Lung microvascular endothelial cell (primary cell): ENCODE data around the gene ATP6V1G3. TPM values are rescaled to one million over a fixed set of nuclear protein-coding genes. Genes with fewer than 3 reads are reported as not detected.
A peak's percentile ranks its signal among the peaks of the same experiment; 100 is the strongest.
"Not testable (repeated sequence)": the region's sequence is repeated elsewhere in the genome, so short reads cannot be mapped to it uniquely, and the experiment has no call there.

Experiments used
- DNase-seq, 2 donors: peaks; one replicate each; pipeline versions ENCODE4 v3.0.0 to v3.0.0-alpha.2; 2010; ENCODE audit warnings: low read depth in 2 of 2
- total RNA-seq: library from RNA; depleted of rRNA; stranded (reverse); fragments of >200 nt; gene quantifications from 2 replicates; pipeline ENCODE4 v1.2.1, GENCODE V29; 2014

Gene ATP6V1G3
- total RNA-seq, 1 donor from 2014 or later = not detected

GRCh38 chr1:198543670-198544260 lies 3.3 kb upstream of the ATP6V1G3 start:
- DNase-seq = peak in 1 of 2 donors; percentile 11

- no peak for DNase-seq
Measured at GRCh38 chr1:198542632-198543031, 2.2 kb upstream of the ATP6V1G3 start.

GRCh38 chr1:198541737-198542136 lies 1.3 kb upstream of the ATP6V1G3 start:
- DNase-seq = no peak

GRCh38 chr1:198538579-198539364 lies 1.7 kb downstream of the ATP6V1G3 start:
- DNase-seq = no peak

- no peak for DNase-seq
Measured at GRCh38 chr1:198535631-198536030, 4.8 kb downstream of the ATP6V1G3 start.

GRCh38 chr1:198534548-198535418 lies 5.7 kb downstream of the ATP6V1G3 start:
- no peak for DNase-seq

- no peak for DNase-seq
Measured at GRCh38 chr1:198531891-198532290, 8.6 kb downstream of the ATP6V1G3 start.

- DNase-seq = no peak
Measured at GRCh38 chr1:198530953-198531352, 9.5 kb downstream of the ATP6V1G3 start.

- DNase-seq = peak; percentile 84 to 87
Measured at GRCh38 chr1:198529414-198529813, 11.1 kb downstream of the ATP6V1G3 start.

- peak; percentile 55 to 80 for DNase-seq
Measured at GRCh38 chr1:198528364-198528763, 12.1 kb downstream of the ATP6V1G3 start.

- no peak for DNase-seq
Measured at GRCh38 chr1:198524556-198524955, 15.9 kb downstream of the ATP6V1G3 start.

GRCh38 chr1:198524127-198524526 lies 16.4 kb downstream of the ATP6V1G3 start:
- DNase-seq = not testable (repeated sequence)

GRCh38 chr1:198523182-198523950 lies 17.1 kb downstream of the ATP6V1G3 start:
- DNase-seq = no peak

GRCh38 chr1:198520524-198521254 lies 19.8 kb downstream of the ATP6V1G3 start:
- no peak for DNase-seq

- no peak for DNase-seq
Measured at GRCh38 chr1:198519639-198520501, 20.6 kb downstream of the ATP6V1G3 start.

- no peak for DNase-seq
Measured at GRCh38 chr1:198517623-198518199, 22.8 kb downstream of the ATP6V1G3 start.

GRCh38 chr1:198500096-198500495 lies 40.4 kb downstream of the ATP6V1G3 start:
- DNase-seq = no peak

GRCh38 chr1:198499588-198499987 lies 40.9 kb downstream of the ATP6V1G3 start:
- DNase-seq = no peak

- DNase-seq = no peak
Measured at GRCh38 chr1:198498881-198499280, 41.6 kb downstream of the ATP6V1G3 start.

GRCh38 chr1:198498103-198498385 lies 42.4 kb downstream of the ATP6V1G3 start:
- DNase-seq = no peak
